GM19395 (cell line): ENCODE measurements around the gene ABHD3.
"Not testable (repeated sequence)": the region's sequence is repeated elsewhere in the genome, so short reads cannot be mapped to it uniquely, and the experiment has no call there.

Experiments
- ATAC-seq: cut with Tn5 transposase; IDR thresholded peaks from one replicate; pipeline ENCODE4 v1.9.1; 2021; ENCODE audit warnings: mild to moderate bottlenecking, moderate library complexity; ENCODE audit not compliant: unreplicated experiment

The ABHD3 gene

DNA sequence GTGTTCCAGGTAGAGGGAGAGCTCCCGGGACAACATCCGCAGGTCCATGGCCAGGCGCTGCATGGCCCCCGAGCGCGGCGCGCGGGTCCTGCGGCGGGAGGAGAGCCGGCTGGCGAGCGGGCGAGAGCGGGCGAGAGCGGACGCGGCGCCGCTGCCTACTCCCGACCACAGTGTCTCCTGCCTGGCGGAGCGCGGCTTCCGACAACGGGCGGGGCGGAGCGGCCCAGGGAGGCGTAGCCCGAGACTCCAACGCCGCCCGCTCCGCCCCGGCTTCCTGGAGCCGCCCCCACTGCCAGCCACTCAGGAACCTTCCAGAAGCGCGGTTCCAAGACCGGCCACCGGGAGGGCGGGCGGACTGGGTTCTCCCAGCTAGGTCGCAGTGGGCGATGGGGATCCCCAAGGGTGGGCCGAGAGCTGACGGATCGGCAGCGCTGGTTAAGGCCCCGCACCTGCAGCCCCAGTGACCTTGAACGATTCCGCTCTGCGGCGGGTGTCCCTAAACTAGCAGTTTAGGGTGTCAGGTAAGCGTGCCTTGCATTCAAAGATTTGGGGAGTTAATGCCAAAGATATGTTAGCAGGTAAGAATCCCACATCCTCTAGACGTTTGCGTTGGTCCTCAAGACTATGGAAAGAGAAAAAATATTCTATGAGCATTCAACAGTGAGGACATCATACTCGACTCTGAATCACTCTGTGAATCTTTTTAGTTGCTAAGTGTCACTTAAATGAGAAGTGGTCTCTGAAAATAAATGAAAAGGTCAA, at the start of gene ABHD3:
Gene ABHD3, minus strand, starts transcription at position 172 of the 762 bp plus-strand sequence. Its CDS starts 109 bp downstream, at position 63.
- peak; percentile 92 for ATAC-seq

GRCh38 chr18:21747764-21748693, 43.5 kb upstream of the ABHD3 start:
- no peak for ATAC-seq

- no peak for ATAC-seq
Measured at GRCh38 chr18:21747268-21747667, 42.7 kb upstream of the ABHD3 start.

- ATAC-seq = no peak
Measured at GRCh38 chr18:21745231-21745630, 40.7 kb upstream of the ABHD3 start.

- no peak for ATAC-seq
Measured at GRCh38 chr18:21743166-21743832, 38.7 kb upstream of the ABHD3 start.

DNA sequence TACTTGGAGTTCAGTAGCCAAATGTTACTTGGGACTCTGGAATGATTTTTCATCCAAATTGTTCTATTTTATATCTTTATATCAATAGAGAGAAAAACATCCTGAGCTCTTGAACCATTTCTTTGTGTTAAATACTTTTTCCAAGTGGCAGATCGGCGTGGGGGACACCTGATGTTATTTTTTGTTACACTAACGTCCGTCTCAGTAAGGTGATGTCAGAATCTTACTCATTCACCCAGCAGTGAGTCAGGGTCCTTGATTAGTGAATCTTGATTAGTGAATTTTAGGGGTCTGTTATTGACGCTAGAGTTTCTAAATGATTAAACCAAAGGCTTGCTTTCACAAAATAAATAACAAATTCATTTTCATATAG, 37.7 kb upstream of the ABHD3 start:
- no peak for ATAC-seq

DNA sequence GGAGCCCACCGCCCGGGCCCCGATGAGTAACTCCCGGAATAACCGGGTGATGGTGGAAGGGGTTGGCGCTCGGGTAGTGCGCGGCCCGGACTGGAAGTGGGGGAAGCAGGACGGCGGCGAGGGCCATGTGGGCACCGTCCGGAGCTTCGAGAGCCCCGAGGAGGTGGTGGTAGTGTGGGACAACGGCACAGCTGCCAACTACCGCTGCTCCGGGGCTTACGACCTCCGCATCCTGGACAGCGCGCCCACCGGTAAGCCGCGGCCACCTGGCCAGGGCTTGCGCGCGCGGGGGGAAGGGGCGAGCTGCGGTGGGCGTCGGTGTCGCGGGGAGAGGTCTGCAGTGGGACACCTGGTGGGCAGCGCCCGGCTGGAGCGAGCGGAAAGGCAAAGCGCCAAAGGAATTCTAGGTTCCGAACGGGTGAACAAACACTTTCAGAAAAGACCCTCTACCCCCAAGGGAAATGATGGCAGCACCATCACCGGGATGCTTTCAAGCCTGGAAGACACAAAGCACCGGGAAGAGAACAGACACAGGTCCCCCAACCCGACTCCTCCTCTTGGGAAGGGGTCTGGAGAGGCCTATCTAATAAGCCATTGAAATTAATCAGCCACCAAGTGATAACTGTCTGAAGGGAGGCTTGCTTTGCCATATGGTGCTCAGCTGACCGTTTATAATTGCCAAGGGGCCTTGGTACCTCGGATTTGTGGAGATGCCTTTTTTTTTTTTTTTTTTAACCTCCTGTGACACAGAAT, 37.2 kb upstream of the ABHD3 start:
- ATAC-seq = peak; percentile 14

DNA sequence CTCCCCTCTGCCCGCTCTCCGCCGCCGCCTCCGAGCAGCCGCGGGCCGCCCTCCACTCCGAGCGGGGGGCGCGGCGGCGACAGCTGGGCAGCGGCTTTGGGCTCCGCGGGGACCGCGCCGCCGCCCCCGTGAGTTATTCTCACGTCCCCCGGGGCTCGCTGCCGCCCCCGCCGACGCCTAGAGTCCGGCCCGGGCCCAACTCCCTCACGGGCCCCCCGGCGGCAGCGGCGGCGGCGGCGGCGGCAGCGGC, 36.7 kb upstream of the ABHD3 start:
- no peak for ATAC-seq

DNA sequence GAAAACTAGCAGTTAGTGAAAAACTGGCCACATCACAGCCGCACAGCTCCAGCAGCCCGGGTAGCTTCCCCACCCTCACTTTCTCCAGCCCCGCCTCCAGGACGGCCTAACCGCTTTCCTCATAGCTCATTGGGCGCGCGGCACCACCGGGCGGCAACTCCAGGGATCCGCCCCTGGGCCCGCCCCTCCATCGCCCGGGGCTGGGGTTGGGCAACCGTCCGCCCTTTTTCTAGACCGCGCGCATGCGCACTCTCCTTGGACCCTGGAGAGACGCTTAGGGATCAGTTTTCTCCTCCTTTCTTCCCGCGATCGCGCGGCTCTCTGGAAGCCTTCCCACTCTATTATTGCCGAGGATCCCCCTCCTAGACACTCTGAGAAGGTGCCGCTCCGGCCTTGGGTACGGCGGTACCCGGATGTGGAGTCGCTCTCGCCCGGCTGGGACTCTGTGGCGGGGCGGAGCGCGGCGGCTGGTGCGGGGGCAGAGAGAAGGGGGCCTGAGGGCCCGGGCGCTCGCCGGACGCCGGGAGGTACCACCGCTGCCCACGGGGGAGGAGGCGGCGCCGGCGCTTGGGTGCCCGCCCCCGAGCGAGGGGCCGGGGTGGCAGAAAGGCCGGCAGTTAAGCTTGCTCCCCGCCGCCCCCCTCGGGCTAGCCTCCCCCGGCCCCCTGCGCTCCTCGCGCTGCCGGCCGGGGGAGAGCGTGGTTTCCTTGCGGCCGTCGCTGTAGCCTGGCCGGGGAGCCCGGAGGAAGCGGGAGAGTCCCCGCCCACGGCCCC, 36.2 kb upstream of the ABHD3 start, which contains the start of gene MIB1:
Gene MIB1, plus strand, starts transcription at position 255 of the 774 bp plus-strand sequence. CDS start 792 bp downstream, outside the sequence.
- peak; percentile 94 for ATAC-seq

DNA sequence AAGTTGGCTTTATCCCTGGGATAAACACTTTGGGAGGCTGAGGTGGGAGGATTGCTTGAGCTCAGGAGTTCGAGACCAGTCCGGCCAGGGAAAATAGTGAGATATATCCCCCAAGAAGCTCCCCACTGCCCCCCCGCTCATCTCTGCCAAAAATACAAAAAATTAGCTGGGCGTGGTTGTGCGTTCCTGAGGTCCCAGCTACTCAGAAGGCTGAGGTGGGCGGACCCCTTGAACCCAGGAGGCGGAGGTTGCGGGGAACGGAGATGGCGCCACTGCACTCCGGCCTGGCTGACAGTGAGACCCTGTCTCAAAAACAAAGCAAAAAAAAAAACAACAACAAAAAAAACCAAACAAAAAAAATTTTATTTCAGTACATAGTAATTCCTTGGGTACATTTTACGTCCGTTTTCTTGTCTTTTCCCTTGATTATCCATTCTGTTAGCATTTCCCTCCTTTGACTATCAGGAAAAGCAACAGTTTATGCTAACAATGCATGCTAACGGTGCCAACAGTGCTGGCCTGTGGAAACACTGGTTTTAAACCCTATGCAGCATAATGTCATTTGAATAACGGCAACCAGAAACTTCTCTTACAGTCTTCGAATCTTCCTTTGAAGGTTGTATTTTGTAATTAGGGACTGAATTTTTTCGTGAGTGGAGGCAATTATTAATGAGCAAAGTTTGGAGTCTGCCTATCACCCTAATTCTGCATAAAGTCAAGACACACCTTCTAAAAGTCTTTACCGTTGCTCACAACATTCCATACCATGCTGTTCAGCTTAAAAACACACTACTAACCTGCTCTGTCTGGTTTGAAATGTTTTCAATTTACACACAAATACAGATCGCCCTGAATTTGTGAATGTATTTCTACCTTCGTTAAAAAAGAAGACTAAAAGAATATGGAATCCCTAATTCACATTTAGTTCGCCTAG, 35.3 kb upstream of the ABHD3 start:
- peak; percentile 39 for ATAC-seq

GRCh38 chr18:21736926-21737325, 32.4 kb upstream of the ABHD3 start:
- not testable (repeated sequence) for ATAC-seq

GRCh38 chr18:21735452-21736015, 31.0 kb upstream of the ABHD3 start:
- no peak for ATAC-seq

DNA sequence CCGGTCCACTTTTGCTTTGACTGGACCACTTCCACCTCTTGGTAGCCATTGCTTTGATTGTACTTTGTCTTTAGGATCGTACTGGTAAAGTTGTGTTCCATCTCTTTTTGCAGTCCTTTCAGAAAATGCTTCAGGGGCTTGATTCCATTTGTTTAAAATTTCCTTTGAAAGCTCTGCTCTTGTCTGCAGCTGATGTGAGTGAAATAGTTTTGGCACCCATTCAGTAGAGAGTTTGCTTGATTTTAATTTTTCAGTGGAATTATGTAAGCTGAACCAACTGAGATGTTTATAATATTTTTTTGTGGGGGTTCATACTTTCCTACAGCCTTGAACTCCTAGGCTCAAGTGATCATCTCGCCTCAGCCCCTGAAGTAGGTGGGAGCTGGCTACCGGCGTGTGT, 28.4 kb upstream of the ABHD3 start:
- ATAC-seq = no peak

GRCh38 chr18:21727702-21728101, 23.1 kb upstream of the ABHD3 start:
- no peak for ATAC-seq

GRCh38 chr18:21725201-21725600, 20.6 kb upstream of the ABHD3 start:
- ATAC-seq = no peak

- ATAC-seq = no peak
Measured at GRCh38 chr18:21722687-21723086, 18.1 kb upstream of the ABHD3 start.

DNA sequence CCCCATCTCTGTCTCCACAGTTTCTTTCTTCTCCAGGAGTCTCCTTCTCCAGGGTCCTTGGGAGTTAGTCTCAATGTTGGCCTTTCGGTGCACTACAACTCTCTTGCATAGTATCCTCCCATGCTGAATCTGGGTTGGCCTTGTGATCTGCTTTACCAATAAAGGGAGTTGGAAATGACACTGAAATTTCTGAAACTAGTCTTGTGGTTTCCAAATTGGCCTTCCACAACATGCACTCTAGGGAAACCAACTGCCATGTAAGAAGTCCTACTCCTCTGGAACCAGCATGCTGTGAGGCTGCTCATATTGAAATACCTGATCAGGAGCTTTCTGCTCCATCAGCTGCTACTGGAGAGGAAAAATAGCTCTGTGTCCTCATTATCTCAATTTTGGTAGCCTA, 9.9 kb upstream of the ABHD3 start:
- ATAC-seq = no peak

- not testable (repeated sequence) for ATAC-seq
Measured at GRCh38 chr18:21707130-21707529, 2.6 kb upstream of the ABHD3 start.
